DMS114 treated with DMSO at 0.1 percent for 48 hours (cell line): ENCODE results near the gene GATAD2A.
"Not testable (repeated sequence)": the region's sequence is repeated elsewhere in the genome, so short reads cannot be mapped to it uniquely, and the experiment has no call there.

Experiments used
- DNase-seq: peaks from one replicate; lab custom pipeline; 2025; ENCODE audit not compliant: unreplicated experiment; lab: John Stamatoyannopoulos, UW

The GATAD2A gene

GRCh38 chr19:19388568-19389555, 16.6 kb upstream of the GATAD2A start:
- DNase-seq, result no peak

GRCh38 chr19:19389683-19390082, 15.8 kb upstream of the GATAD2A start:
- DNase-seq, result not testable (repeated sequence)

GRCh38 chr19:19394333-19394732, 11.1 kb upstream of the GATAD2A start:
- DNase-seq, result not testable (repeated sequence)

- DNase-seq, result no peak
These were observed 5.6 kb upstream of the GATAD2A start for GRCh38 chr19:19399733-19400433.

GRCh38 chr19:19402656-19403372, 2.7 kb upstream of the GATAD2A start:
- DNase-seq, result no peak

GRCh38 chr19:19403373-19403901, 2.0 kb upstream of the GATAD2A start:
- DNase-seq, result no peak

- DNase-seq, result no peak
These were observed 749 bp downstream of the GATAD2A start for GRCh38 chr19:19405971-19406877.

- peak; percentile 40 for DNase-seq
These were observed 1.6 kb downstream of the GATAD2A start for GRCh38 chr19:19406878-19407632.

DNA sequence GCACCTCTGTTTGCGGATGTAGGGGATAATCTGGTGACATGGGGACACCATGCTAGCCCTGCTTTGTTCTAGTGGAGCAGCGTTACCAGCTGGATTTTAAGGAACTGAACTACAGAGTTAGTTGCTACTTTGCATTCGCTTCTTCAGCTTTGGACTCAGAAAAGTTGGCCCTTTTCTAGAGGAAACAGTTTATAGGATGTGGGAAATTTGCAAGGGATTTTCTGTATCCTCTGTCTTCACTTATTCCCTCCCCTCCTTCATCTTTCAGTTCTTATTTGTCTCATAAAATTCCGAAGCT, 2.1 kb downstream of the GATAD2A start:
- DNase-seq, result no peak

DNA sequence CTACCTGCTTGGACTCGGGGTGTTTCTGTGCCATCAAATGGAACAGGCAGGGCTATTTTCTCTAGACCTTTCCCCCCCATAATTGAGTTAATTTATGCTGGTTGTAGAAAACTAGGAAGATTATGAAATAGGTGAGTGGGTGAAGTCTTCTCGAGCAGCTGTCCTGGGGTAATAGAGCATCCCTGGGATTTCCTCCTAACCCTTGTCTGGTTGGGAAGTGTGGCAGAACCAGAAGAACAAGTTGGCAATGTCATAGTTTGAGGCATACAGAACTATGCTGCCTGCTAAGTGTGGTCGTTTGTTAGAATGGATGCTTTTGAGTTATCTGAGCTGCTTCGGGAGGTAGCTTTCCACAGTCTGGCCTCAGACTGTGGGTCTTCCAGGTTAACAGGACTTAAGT, 3.7 kb downstream of the GATAD2A start:
- DNase-seq, result no peak

DNA sequence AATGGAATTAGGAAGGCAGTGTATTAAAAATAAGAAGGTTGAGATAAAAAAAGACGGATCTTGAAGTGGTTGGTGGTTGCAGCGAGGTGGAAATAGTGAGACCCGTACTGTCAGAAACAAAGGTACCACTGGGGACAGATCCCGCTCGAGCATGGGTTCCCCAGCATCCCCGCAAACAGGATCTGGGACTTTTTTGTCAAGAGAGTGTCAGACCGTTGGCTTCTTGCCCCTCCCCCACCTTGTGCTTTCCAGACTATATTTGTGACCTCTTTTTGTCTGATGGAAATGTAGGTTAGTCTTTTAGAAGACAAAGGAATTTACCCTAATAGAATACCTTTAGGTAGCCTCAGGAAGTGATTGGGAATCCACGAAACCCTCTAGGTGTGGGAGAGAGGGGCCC, 4.2 kb downstream of the GATAD2A start:
- DNase-seq, result no peak

DNA sequence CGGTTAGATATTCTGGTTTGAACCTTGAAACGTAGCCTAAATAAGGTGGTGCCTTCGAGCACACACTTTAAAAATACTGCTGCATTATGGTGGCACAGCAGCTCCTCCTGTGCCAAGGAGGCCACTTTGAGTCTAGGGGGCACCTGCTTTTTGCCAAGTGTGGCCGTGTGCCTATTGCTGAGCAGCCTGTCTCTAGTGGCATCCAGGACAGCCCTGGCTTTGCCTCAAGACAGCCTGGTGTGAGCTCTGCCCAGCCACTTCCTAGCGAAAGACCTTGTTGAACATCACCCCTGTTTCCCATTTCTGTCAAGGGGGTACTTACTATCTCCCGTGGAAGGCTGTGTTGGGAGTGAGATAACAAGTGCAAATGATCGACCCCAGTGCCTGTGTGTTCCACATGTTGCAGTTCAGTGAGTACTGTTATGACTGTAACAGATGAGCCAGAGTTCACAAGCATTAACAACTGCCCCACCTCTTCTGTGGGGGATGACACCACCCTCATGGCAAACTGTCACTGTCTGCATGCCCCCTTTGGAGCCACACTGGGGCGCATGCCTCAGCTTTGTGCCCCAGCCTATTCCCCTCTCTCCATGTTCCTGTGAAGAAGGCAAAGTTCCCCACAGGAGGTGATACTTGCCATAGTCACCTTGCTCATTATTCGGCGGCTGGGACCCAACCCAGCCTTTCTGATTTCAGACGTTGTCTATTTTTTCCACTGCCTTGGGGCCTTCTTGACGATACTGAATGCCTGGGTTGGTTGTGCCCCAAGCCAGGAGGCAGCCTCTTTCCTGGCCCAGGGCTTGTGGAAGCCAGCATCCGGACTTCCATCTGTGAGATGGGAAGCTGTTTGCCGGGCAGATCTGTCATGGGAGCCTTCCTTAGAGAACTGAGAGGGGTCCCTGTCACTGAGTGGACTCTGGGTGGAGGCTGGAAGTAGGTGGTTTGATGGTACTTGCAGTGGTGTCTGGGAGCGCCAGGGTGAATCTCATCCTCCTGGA, 5.4 kb downstream of the GATAD2A start:
- no peak for DNase-seq

- DNase-seq, result no peak
These were observed 10.8 kb downstream of the GATAD2A start for GRCh38 chr19:19416280-19416679.

- DNase-seq, result no peak
These were observed 11.6 kb downstream of the GATAD2A start for GRCh38 chr19:19417046-19417445.

GRCh38 chr19:19417628-19418245, 12.3 kb downstream of the GATAD2A start:
- DNase-seq, result no peak

GRCh38 chr19:19418555-19419260, 13.2 kb downstream of the GATAD2A start:
- DNase-seq, result no peak

DNA sequence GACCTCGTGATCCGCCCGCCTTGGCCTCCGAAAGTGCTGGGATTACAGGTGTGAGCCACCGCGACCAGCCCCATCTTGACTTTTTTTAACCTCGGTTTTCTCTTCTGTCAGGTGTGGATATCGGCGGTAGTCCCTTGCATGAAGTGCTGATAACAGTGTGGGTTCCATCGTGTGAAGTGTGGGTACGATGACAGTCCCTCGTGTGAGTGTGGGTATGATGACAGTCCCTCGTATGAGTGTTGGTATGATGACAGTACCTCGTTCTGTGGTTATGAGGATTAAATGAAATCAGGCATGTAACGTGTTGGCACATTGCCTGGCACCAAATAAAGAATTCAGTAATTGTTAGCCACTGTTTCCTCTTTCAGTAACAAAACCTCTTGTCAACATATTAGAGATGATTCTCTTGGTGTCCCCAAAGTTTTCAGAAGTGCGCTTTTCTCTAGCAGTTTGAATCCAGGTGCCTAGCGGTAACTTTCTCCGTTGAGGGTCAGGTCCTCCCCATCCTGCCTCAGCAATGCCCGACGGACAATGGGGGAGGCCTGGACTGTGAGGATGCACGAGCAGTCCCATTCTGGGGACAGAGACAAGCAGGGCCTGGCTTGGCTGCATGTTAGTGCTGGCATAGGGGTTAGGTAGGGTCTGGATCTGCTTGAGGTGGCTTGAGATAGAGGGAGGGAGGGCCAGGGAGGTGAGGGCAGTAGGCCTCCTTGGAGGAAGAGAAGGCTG, 15.3 kb downstream of the GATAD2A start:
- DNase-seq, result no peak
